Measurements from ENCODE around the gene PSG6.
"Not testable (repeated sequence)": the region's sequence is repeated elsewhere in the genome, so short reads cannot be mapped to it uniquely, and the experiment has no call there.

DNA sequence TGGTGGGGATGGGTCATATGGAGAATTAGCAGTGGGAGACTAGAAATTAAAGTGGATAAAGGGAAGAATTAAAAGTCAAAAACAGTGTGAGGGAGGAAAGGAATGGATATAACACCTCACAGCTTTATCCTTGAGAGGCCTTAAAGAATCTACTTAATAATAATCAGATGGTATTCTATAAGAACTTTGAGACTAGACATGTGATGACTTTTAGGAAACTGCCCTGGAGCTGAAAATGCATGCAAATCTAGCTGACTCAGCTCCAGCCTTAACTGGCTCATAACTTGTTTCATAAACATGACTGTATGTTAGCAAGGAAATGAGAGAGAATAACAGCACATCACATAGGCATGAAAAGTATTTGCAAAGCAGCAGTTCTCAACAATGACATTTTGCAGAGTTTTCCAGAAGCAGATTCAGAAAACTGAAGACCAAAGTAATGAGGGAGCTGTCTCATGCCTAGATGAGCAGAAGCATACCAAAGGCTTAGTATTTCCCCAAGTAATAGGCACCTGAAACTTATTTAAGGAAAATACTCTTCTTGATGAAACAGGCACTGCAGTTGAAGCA, 29.7 kb downstream of the PSG6 start:
- not testable (repeated sequence) for TF ChIP-seq POLR2AphosphoS5, EP300, POLR2A (IDR thresholded peaks at IDR 0.05)
- TF ChIP-seq, protein P1, sequence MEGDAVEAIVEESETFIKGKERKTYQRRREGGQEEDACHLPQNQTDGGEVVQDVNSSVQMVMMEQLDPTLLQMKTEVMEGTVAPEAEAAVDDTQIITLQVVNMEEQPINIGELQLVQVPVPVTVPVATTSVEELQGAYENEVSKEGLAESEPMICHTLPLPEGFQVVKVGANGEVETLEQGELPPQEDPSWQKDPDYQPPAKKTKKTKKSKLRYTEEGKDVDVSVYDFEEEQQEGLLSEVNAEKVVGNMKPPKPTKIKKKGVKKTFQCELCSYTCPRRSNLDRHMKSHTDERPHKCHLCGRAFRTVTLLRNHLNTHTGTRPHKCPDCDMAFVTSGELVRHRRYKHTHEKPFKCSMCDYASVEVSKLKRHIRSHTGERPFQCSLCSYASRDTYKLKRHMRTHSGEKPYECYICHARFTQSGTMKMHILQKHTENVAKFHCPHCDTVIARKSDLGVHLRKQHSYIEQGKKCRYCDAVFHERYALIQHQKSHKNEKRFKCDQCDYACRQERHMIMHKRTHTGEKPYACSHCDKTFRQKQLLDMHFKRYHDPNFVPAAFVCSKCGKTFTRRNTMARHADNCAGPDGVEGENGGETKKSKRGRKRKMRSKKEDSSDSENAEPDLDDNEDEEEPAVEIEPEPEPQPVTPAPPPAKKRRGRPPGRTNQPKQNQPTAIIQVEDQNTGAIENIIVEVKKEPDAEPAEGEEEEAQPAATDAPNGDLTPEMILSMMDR (IDR thresholded peaks at IDR 0.05) = not testable (repeated sequence)
